ENCODE measurements around the gene YAE1.

YAE1 gene

GRCh38 chr7:39580149-39580874, 14.1 kb downstream of the YAE1 start:
- no peak overlapping the region for H3K23ac ChIP-seq (ENCODE audit: low read length in 2 of 2)
- no peak overlapping the region for H4K8ac ChIP-seq (ENCODE audit: low read length)
- no peak overlapping the region for H3K18ac ChIP-seq (ENCODE audit: low read depth in 1 of 2, low read length in 2 of 2)
- no peaks in the 10 kb centered on the region for H3K4me1 ChIP-seq (ENCODE audit: control insufficient read depth, insufficient read depth, low read depth, low read length)
- WGBS, result 27% methylated on average over 7 of the region's 8 CpGs
- no peak overlapping the region for H4K91ac ChIP-seq (ENCODE audit: low read length)
- no peak overlapping the region for H2BK12ac ChIP-seq (ENCODE audit: low read length in 2 of 2)
- no peak overlapping the region for H3K4me3 ChIP-seq (ENCODE audit: insufficient read depth in 1 of 2, low read depth in 1 of 2, low read length in 2 of 2)
- H2AFZ ChIP-seq (ENCODE audit: low read depth, low read length), result no peak overlapping the region
- H3K27me3 ChIP-seq (ENCODE audit: control insufficient read depth in 1 of 2, insufficient read depth in 1 of 2, low read length in 2 of 2), result no peaks in the 10 kb centered on the region
- DNase-seq, result peak; percentile 89
- no peak overlapping the region for H3K14ac ChIP-seq (ENCODE audit: low read length in 2 of 2)
- H3K4me2 ChIP-seq (ENCODE audit: low read length, poor library complexity, severe bottlenecking), result no peak overlapping the region
- H2BK5ac ChIP-seq (ENCODE audit: low read depth, low read length, poor library complexity, severe bottlenecking), result no peak overlapping the region
- H3K79me1 ChIP-seq (replicated peaks; ENCODE audit: low read length, poor library complexity, severe bottlenecking), result peaks cover 4% of the 10 kb centered on the region
- H3K9me3 ChIP-seq (ENCODE audit: control insufficient read depth, low read length), result no peaks in the 10 kb centered on the region
- H2BK120ac ChIP-seq (ENCODE audit: low read depth, low read length), result no peak overlapping the region
- H2BK15ac ChIP-seq (ENCODE audit: low read depth, poor library complexity, severe bottlenecking), result no peak overlapping the region
- H3K27ac ChIP-seq (ENCODE audit: low read length, poor library complexity, severe bottlenecking), result no peak overlapping the region
- H3K9ac ChIP-seq (ENCODE audit: low read length), result peak overlapping the region; percentile 51
- peaks cover 4 to 6% of the 10 kb centered on the region in 2 experiments for H3K36me3 ChIP-seq (ENCODE audit: control insufficient read depth in 1 of 2, insufficient read depth in 2 of 2, low read depth in 1 of 2, low read length in 2 of 2)
- H2AK5ac ChIP-seq (ENCODE audit: low read length, severe bottlenecking), result no peak overlapping the region
- no peak overlapping the region for H3K4ac ChIP-seq (ENCODE audit: low read depth in 1 of 2, low read length in 2 of 2)

- no CpG with 5 or more reads among the region's 2 CpGs for WGBS
- no peak overlapping the region for H3K4ac ChIP-seq (ENCODE audit: low read depth in 1 of 2, low read length in 2 of 2)
- H3K14ac ChIP-seq (ENCODE audit: low read length in 2 of 2), result no peak overlapping the region
- H3K9me3 ChIP-seq (ENCODE audit: control insufficient read depth, low read length), result no peaks in the 10 kb centered on the region
- H3K23ac ChIP-seq (ENCODE audit: low read length in 2 of 2), result no peak overlapping the region
- no peaks in the 10 kb centered on the region for H3K27me3 ChIP-seq (ENCODE audit: control insufficient read depth in 1 of 2, insufficient read depth in 1 of 2, low read length in 2 of 2)
- no peak for DNase-seq
- no peak overlapping the region for H2BK120ac ChIP-seq (ENCODE audit: low read depth, low read length)
- no peak overlapping the region for H4K91ac ChIP-seq (ENCODE audit: low read length)
- H3K4me1 ChIP-seq (ENCODE audit: control insufficient read depth, insufficient read depth, low read depth, low read length), result no peaks in the 10 kb centered on the region
- no peak overlapping the region for H3K18ac ChIP-seq (ENCODE audit: low read depth in 1 of 2, low read length in 2 of 2)
- no peak overlapping the region for H3K4me3 ChIP-seq (ENCODE audit: insufficient read depth in 1 of 2, low read depth in 1 of 2, low read length in 2 of 2)
- no peak overlapping the region for H2BK12ac ChIP-seq (ENCODE audit: low read length in 2 of 2)
- no peak overlapping the region for H2BK5ac ChIP-seq (ENCODE audit: low read depth, low read length, poor library complexity, severe bottlenecking)
- no peak overlapping the region for H3K9ac ChIP-seq (ENCODE audit: low read length)
- H3K27ac ChIP-seq (ENCODE audit: low read length, poor library complexity, severe bottlenecking), result no peak overlapping the region
- no peak overlapping the region for H4K8ac ChIP-seq (ENCODE audit: low read length)
- H3K4me2 ChIP-seq (ENCODE audit: low read length, poor library complexity, severe bottlenecking), result no peak overlapping the region
- H2AFZ ChIP-seq (ENCODE audit: low read depth, low read length), result no peak overlapping the region
- H2BK15ac ChIP-seq (ENCODE audit: low read depth, poor library complexity, severe bottlenecking), result no peak overlapping the region
- H3K79me1 ChIP-seq (replicated peaks; ENCODE audit: low read length, poor library complexity, severe bottlenecking), result no peaks in the 10 kb centered on the region
- H2AK5ac ChIP-seq (ENCODE audit: low read length, severe bottlenecking), result no peak overlapping the region
- H3K36me3 ChIP-seq (ENCODE audit: control insufficient read depth in 1 of 2, insufficient read depth in 2 of 2, low read depth in 1 of 2, low read length in 2 of 2), result peaks cover 0 to 1% of the 10 kb centered on the region in 2 experiments
These were observed 16.3 kb downstream of the YAE1 start for GRCh38 chr7:39582536-39582935.

GRCh38 chr7:39583539-39583938, 17.3 kb downstream of the YAE1 start:
- no peaks in the 10 kb centered on the region for H3K79me1 ChIP-seq (replicated peaks; ENCODE audit: low read length, poor library complexity, severe bottlenecking)
- H2AFZ ChIP-seq (ENCODE audit: low read depth, low read length), result no peak overlapping the region
- no peak overlapping the region for H3K4ac ChIP-seq (ENCODE audit: low read depth in 1 of 2, low read length in 2 of 2)
- no peak overlapping the region for H4K91ac ChIP-seq (ENCODE audit: low read length)
- no peak overlapping the region for H3K4me3 ChIP-seq (ENCODE audit: insufficient read depth in 1 of 2, low read depth in 1 of 2, low read length in 2 of 2)
- H2BK120ac ChIP-seq (ENCODE audit: low read depth, low read length), result no peak overlapping the region
- H3K4me2 ChIP-seq (ENCODE audit: low read length, poor library complexity, severe bottlenecking), result no peak overlapping the region
- H3K9ac ChIP-seq (ENCODE audit: low read length), result no peak overlapping the region
- H2BK15ac ChIP-seq (ENCODE audit: low read depth, poor library complexity, severe bottlenecking), result no peak overlapping the region
- no peak overlapping the region for H2BK5ac ChIP-seq (ENCODE audit: low read depth, low read length, poor library complexity, severe bottlenecking)
- no peak overlapping the region for H2AK5ac ChIP-seq (ENCODE audit: low read length, severe bottlenecking)
- H3K27ac ChIP-seq (ENCODE audit: low read length, poor library complexity, severe bottlenecking), result no peak overlapping the region
- no peak overlapping the region for H4K8ac ChIP-seq (ENCODE audit: low read length)
- no peak for DNase-seq
- H3K18ac ChIP-seq (ENCODE audit: low read depth in 1 of 2, low read length in 2 of 2), result no peak overlapping the region
- H3K27me3 ChIP-seq (ENCODE audit: control insufficient read depth in 1 of 2, insufficient read depth in 1 of 2, low read length in 2 of 2), result no peaks in the 10 kb centered on the region
- H3K9me3 ChIP-seq (ENCODE audit: control insufficient read depth, low read length), result no peaks in the 10 kb centered on the region
- no peak overlapping the region for H2BK12ac ChIP-seq (ENCODE audit: low read length in 2 of 2)
- no peak overlapping the region for H3K14ac ChIP-seq (ENCODE audit: low read length in 2 of 2)
- H3K4me1 ChIP-seq (ENCODE audit: control insufficient read depth, insufficient read depth, low read depth, low read length), result no peaks in the 10 kb centered on the region
- WGBS, result 89% methylated on average over 1 of the region's 2 CpGs
- no peak overlapping the region for H3K23ac ChIP-seq (ENCODE audit: low read length in 2 of 2)
- H3K36me3 ChIP-seq (ENCODE audit: control insufficient read depth in 1 of 2, insufficient read depth in 2 of 2, low read depth in 1 of 2, low read length in 2 of 2), result no peaks in the 10 kb centered on the region

GRCh38 chr7:39587393-39587792, 21.2 kb downstream of the YAE1 start:
- H2AFZ ChIP-seq (ENCODE audit: low read depth, low read length), result no peak overlapping the region
- peaks cover 1% of the 10 kb centered on the region for H3K4me1 ChIP-seq (ENCODE audit: control insufficient read depth, insufficient read depth, low read depth, low read length)

More at GRCh38 chr7:39587393-39587792, 21.2 kb downstream of the YAE1 start:
- Histone ChIP-seq H3K4me2 (ENCODE audit: low read length, poor library complexity, severe bottlenecking) (no peak overlapping the region), H3K36me3 (ENCODE audit: control insufficient read depth in 1 of 2, insufficient read depth in 2 of 2, low read depth in 1 of 2, low read length in 2 of 2) (no peaks in the 10 kb centered on the region), H3K18ac (ENCODE audit: low read depth in 1 of 2, low read length in 2 of 2) (no peak overlapping the region), H3K14ac (ENCODE audit: low read length in 2 of 2) (no peak overlapping the region), H2BK120ac (ENCODE audit: low read depth, low read length) (no peak overlapping the region), H3K23ac (ENCODE audit: low read length in 2 of 2) (no peak overlapping the region), H4K8ac (ENCODE audit: low read length) (no peak overlapping the region), H3K4me3 (ENCODE audit: insufficient read depth in 1 of 2, low read depth in 1 of 2, low read length in 2 of 2) (no peak overlapping the region), H2AK5ac (ENCODE audit: low read length, severe bottlenecking) (no peak overlapping the region), H3K9me3 (ENCODE audit: control insufficient read depth, low read length) (no peaks in the 10 kb centered on the region), H4K91ac (ENCODE audit: low read length) (no peak overlapping the region), H3K4ac (ENCODE audit: low read depth in 1 of 2, low read length in 2 of 2) (no peak overlapping the region), H2BK12ac (ENCODE audit: low read length in 2 of 2) (no peak overlapping the region), H3K9ac (ENCODE audit: low read length) (no peak overlapping the region), H3K27ac (ENCODE audit: low read length, poor library complexity, severe bottlenecking) (no peak overlapping the region), H3K79me1 (replicated peaks; ENCODE audit: low read length, poor library complexity, severe bottlenecking) (no peaks in the 10 kb centered on the region), H2BK5ac (ENCODE audit: low read depth, low read length, poor library complexity, severe bottlenecking) (no peak overlapping the region), H3K27me3 (ENCODE audit: control insufficient read depth in 1 of 2, insufficient read depth in 1 of 2, low read length in 2 of 2) (no peaks in the 10 kb centered on the region), H2BK15ac (ENCODE audit: low read depth, poor library complexity, severe bottlenecking) (no peak overlapping the region)
- peak; percentile 37 for DNase-seq

Measured in mesenchymal stem cell (in vitro differentiated cells and primary cell).